NCI-H1105 (cell line): ENCODE results near the gene MYL6.
"Not testable (repeated sequence)": the region's sequence is repeated elsewhere in the genome, so short reads cannot be mapped to it uniquely, and the experiment has no call there.

Experiments used
- DNase-seq: peaks from one replicate; lab custom pipeline; 2025; lab: John Stamatoyannopoulos, UW

MYL6 gene

DNA sequence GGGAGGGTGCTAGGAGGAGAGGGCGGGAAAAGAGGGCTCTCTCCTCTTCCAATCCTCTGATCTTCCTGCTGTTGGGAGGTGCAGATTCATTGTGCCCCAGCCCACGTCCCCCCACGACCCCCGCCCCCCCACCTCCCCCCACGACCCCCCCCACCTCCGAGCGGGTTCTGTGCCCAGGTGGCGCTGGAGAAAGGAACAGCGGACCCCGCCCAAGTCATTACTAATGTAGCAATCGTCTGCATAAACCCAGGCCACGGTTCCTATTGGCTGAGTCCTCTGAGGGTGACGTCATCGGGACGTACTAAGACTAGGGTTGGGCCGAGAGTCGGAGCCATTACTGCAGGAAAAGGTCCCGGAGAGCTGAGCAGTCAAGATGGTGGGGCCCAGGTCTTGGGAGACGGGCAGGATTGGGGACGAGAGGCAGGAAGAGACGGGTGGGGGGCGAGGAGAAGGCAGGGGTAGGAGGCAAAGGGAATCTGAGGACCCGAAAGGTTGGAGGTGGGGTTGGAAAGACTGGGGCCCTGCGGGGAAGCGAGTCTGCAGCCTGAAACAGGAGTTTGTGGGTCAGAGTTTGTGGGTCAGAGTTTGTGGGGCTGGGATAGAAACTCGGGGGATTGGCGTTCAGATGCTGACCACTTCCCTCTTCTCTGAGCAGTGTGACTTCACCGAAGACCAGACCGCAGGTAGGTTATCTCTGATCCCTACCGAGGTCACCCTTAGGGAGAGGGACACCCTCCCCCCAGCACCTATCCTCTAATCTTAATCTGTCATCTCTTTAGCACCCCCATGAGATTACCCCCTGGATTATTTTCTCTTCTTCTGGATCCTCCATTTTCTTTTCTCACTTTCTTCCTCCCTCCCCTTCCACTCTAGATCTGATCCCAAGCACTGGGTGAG lies at the start of gene MYL6:
MYL6 (plus strand) TSS at position 331 of the 897 bp plus-strand sequence; CDS start at position 374, 43 bp downstream.
- DNase-seq, result peak; percentile 90

GRCh38 chr12:56110571-56110970 lies 47.6 kb upstream of the MYL6 start:
- DNase-seq, result no peak

DNA sequence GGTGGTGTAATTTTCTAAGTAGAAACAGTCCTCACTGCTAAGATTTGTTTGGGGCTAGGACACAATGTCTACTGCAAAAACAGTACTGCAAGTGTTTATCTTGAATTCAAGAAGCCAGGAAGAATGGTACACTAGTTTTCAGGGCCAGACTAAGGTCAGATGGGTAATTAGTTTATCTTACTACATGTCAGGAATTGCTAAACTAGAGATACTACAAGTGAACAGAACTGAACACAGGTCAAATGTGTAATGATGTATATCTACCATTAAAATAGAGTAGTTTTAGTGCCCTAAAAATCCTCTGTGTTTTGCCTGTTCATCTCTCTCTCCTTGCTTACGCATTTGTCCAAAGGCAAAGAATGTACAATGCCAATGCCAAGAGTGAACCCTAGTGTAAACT lies 44.1 kb upstream of the MYL6 start:
- DNase-seq, result no peak

DNA sequence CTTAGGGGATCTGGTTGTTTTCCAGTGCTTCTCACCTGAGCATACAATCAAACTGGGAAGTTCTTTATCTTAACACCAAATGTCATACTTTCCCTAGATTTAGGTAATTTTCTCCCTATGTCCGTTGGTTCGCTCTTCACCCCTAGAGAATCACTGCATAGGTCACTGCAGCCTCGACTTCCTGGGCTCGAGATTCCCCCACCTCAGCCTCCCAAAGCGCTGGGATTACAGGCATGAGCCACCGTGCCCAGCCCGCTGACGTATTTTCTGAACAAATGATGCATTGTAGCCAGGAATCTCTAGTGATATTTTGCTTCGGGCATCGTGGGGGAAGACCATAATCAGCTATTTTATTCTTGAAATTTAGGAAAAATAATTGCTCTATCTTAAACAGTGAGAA lies 42.8 kb upstream of the MYL6 start:
- DNase-seq, result no peak

DNA sequence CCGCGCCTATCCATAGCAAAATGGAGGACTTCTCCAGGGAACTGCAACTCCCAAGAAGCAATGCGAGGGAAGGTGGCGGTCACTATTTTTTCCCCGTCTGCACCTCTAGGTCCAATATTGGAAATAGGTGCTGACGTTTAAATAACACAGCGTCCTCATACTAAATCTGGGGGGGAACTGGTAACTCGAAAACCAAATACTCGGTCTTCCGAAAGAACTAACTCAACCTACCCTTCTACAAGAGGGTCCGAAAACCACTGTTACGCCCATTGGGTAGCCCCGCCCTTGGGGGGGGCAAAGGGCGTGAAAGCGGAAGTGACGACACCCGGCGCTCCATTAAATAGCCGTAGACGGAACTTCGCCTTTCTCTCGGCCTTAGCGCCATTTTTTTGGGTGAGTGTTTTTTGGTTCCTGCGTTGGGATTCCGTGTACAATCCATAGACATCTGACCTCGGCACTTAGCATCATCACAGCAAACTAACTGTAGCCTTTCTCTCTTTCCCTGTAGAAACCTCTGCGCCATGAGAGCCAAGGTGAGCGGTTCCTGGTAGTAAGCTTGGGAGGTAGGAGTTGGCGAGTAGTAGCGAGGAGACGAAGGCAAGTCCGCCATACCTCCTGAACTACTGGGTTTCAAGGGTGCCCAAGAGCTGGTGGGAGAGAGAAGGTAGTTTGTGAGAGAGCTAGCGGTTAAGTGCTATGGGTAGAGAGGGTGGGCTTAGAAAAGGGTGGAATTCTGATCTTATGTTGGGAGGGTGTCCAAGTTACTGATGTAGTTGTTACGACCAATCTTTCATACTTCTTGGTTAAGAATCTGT lies 41.7 kb upstream of the MYL6 start, which contains the start of gene RPL41:
RPL41 (plus strand) TSS at position 367 of the 815 bp plus-strand sequence.
- peak; percentile 74 for DNase-seq

DNA sequence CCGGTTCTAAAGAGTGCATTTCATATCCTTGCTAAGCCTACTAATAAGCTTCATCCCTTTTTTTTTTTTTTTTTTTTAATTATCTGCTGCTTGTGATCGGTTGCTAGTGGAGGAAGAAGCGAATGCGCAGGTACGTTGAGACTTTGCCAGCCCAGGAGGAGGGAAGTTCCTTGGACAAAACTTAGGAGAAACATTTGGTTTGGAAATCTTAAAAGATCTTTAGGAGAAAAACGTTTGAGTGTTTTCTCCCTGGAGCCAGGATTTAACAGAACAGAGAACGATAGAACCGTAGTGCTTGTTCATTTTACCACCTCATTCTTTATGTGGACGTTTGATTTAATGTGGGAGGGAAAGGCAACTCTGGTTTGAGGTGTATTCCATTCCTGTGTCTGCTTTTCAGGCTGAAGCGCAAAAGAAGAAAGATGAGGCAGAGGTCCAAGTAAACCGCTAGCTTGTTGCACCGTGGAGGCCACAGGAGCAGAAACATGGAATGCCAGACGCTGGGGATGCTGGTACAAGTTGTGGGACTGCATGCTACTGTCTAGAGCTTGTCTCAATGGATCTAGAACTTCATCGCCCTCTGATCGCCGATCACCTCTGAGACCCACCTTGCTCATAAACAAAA lies 41.0 kb upstream of the MYL6 start:
- not testable (repeated sequence) for DNase-seq

DNA sequence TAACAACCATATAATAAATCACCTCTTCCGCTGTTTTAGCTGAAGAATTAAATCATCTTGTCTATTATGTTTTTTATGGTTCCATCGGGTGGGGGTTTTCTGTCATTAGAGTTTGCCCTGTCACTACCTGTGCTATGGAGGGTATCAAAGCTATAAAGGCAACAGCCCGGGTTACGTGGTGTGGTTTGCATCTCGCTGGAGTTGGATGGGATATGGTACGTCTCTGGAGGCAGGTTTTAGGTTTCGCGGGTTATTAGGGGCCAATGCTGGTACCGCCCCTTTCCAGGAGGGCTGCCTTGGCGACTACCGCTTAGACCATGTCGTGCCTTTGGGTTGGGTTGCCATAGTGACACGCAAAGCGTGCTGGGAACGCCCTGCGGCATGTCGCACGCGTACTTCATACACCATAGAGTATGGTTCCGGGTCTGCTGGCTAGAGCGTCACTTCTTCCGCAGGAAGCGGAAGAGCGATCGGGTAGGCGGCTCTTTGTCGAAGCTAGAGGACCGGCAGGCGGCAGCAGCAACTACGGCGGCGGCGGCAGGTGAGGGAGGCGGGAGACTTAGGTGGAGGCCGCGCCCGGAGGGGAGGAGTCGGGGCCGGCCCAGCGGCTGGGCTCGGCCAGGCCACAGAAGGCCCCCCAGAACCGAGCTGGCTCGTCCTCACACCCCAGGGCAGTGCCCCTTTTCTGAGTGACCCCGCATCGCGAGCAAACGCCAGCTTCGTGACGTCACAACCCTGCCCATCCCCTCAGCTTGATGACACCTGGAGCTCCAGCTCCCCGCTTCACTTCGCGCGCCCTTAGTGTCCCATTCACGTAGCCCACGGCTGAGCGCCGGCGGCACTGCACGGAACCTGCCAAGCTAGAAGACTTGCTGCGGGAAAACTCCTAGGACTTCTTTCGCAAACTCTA lies 40.1 kb upstream of the MYL6 start, which contains the start of gene ZC3H10:
ZC3H10 (plus strand) TSS at position 489 of the 910 bp plus-strand sequence. CDS start 2,297 bp downstream, outside the sequence.
- peak; percentile 94 for DNase-seq

GRCh38 chr12:56118688-56119357 lies 39.3 kb upstream of the MYL6 start:
- no peak for DNase-seq

DNA sequence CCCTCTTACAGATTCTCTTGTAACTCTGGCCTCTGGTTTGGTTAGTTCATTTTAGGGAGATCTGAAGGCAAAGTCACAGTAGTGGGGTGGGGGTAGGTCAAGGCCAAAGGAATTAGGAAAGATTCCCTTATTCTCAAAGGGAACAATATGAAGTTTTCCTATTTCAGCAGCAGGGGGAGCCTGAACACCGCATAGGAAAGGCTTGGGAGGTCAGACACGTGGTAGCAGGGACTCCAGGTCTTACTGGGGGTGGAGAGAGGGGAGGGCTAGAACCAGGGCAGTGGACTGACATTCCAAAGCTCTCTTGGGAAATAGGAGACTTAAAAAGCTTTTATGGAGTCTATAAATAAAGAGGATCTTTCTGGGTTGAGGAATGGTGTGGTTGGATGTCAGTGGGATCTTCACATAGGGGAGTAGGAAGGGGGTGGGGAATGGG lies 38.8 kb upstream of the MYL6 start:
- DNase-seq, result peak; percentile 32

DNA sequence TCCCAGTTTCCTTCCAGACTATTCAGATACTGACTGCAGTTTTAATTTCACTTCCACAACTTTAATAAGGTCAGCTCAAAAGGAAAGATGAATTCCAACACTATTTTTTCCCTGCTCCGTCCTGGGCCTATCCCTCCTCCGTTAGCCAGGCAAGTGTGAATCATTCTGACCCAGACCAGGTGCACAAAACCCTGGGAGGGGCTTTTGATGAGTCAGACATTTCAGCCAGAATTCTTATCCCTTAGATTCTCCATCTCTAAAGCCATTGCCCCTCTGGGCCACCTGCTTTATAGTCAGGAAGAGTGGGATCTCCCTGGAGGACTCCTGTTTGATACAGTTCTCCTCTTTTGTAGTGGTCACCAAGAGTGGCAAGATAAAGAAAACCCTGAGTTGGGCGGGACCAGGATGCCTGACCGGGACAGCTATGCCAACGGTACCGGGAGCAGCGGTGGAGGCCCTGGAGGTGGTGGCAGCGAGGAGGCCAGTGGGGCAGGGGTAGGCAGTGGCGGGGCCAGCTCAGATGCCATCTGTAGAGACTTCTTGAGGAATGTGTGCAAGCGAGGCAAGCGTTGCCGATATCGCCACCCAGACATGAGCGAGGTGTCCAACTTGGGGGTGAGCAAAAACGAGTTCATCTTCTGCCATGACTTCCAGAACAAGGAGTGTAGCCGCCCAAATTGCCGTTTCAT lies 37.9 kb upstream of the MYL6 start:
- DNase-seq, result no peak

DNA sequence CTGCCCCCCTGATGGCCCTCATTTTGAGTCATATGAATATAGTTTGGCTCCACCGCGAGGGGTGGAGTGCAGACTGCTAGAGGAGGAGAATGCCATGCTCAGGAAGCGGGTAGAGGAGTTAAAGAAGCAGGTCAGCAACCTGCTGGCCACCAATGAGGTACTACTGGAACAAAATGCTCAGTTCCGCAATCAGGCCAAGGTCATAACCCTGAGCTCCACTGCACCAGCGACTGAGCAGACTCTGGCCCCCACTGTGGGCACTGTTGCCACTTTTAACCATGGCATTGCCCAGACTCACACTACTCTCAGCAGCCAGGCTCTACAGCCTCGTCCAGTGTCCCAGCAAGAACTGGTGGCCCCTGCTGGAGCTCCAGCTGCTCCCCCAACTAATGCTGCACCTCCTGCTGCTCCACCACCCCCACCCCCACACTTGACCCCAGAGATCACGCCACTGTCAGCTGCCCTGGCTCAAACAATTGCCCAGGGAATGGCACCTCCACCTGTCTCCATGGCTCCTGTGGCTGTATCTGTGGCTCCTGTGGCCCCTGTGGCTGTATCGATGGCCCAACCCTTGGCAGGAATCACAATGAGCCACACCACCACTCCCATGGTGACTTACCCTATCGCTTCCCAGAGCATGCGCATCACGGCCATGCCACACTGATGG lies 36.8 kb upstream of the MYL6 start:
- DNase-seq, result no peak

GRCh38 chr12:56122637-56123036 lies 35.5 kb upstream of the MYL6 start:
- DNase-seq, result no peak

DNA sequence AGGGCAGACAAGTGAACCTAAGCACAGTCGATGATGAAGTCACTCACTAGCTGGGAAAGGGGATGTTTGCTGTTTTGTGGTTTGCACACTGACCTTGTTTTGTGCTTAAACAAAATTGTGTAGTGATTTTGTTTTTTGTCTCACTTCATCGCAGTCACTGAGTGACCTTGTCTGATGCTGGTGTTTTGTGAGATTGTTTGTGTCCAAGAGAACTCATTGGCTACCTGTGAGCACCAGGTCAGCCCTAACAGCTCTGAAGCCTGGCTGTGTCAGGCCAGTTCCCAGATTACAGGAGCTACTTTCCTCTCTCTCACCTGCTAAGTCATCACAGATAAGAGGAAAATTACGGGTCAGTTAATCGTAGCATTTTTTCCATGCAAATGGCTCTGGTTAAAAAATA lies 34.0 kb upstream of the MYL6 start:
- no peak for DNase-seq

GRCh38 chr12:56126732-56127239 lies 31.4 kb upstream of the MYL6 start:
- DNase-seq, result no peak

GRCh38 chr12:56127485-56127887 lies 30.7 kb upstream of the MYL6 start:
- DNase-seq, result no peak

GRCh38 chr12:56127888-56128669 lies 30.1 kb upstream of the MYL6 start, which contains the start of gene ESYT1:
ESYT1 (plus strand) TSS chr12:56128267; CDS start chr12:56128320, 53 bp downstream.
- peak; percentile 96 for DNase-seq

GRCh38 chr12:56128670-56129205 lies 29.4 kb upstream of the MYL6 start:
- no peak for DNase-seq
